HG03442 (cell line): ENCODE data around the gene ZNF592.

ENCODE experiments used
- ATAC-seq: cut with Tn5 transposase; IDR thresholded peaks from one replicate; pipeline ENCODE4 v1.9.1; 2021; ENCODE audit warnings: mild to moderate bottlenecking, moderate library complexity; ENCODE audit not compliant: unreplicated experiment

The ZNF592 gene

GRCh38 chr15:84748274-84749110, at the start of gene ZNF592:
Gene ZNF592, plus strand, starts transcription at chr15:84748592. Its CDS starts 34,084 bp downstream, at chr15:84782676.
- ATAC-seq = peak; percentile 50

GRCh38 chr15:84699538-84700191, 48.7 kb upstream of the ZNF592 start:
- no peak for ATAC-seq

GRCh38 chr15:84702961-84703482, 45.4 kb upstream of the ZNF592 start:
- ATAC-seq = no peak

- no peak for ATAC-seq
Observed at GRCh38 chr15:84703808-84704207, 44.6 kb upstream of the ZNF592 start.

- no peak for ATAC-seq
Observed at GRCh38 chr15:84714372-84714771, 34.0 kb upstream of the ZNF592 start.

GRCh38 chr15:84714821-84715220, 33.6 kb upstream of the ZNF592 start:
- ATAC-seq = no peak

- no peak for ATAC-seq
Observed at GRCh38 chr15:84715441-84716035, 32.9 kb upstream of the ZNF592 start.

GRCh38 chr15:84716036-84716732, 32.2 kb upstream of the ZNF592 start, which contains the start of gene SEC11A:
Gene SEC11A, minus strand, starts transcription at chr15:84716139. Its CDS starts 64 bp downstream, at chr15:84716075.
- ATAC-seq = peak; percentile 89

- no peak for ATAC-seq
Observed at GRCh38 chr15:84721371-84721770, 27.0 kb upstream of the ZNF592 start.

- no peak for ATAC-seq
Observed at GRCh38 chr15:84722628-84723027, 25.8 kb upstream of the ZNF592 start.

GRCh38 chr15:84725001-84725491, 23.3 kb upstream of the ZNF592 start:
- ATAC-seq = no peak

GRCh38 chr15:84727429-84727828, 21.0 kb upstream of the ZNF592 start:
- ATAC-seq = no peak

- no peak for ATAC-seq
Observed at GRCh38 chr15:84731774-84732173, 16.6 kb upstream of the ZNF592 start.

GRCh38 chr15:84734794-84735479, 13.5 kb upstream of the ZNF592 start:
- ATAC-seq = peak; percentile 59

GRCh38 chr15:84735480-84736061, 12.8 kb upstream of the ZNF592 start:
- ATAC-seq = peak; percentile 38

GRCh38 chr15:84736375-84736774, 12.0 kb upstream of the ZNF592 start:
- peak; percentile 57 for ATAC-seq

- ATAC-seq = no peak
Observed at GRCh38 chr15:84737005-84737404, 11.4 kb upstream of the ZNF592 start.

GRCh38 chr15:84740691-84741090, 7.7 kb upstream of the ZNF592 start:
- no peak for ATAC-seq

GRCh38 chr15:84741121-84741520, 7.3 kb upstream of the ZNF592 start:
- ATAC-seq = no peak
